Smooth muscle cell (in vitro differentiated cells): ENCODE data around the gene DNAI7. TPM values are rescaled to one million over a fixed set of nuclear protein-coding genes. Genes with fewer than 3 reads are reported as not detected.

ENCODE experiments used
- DNase-seq: peaks from one replicate; lab custom pipeline; 2025; ENCODE audit not compliant: unreplicated experiment; lab: John Stamatoyannopoulos, UW
- H2AFZ ChIP-seq: fragments of 200-600 bp; sonication (generic); 2 replicates; pipeline ENCODE4 v1.6.0; 2016; ENCODE audit warnings: antibody characterized with exemption, low read depth, mild to moderate bottlenecking
- H3F3A ChIP-seq: fragments of 200-600 bp; sonication (generic); 2 replicates; pipeline ENCODE4 v1.6.0; 2017; ENCODE audit warnings: antibody characterized with exemption, low read depth
- H3K27ac ChIP-seq: fragments of 200-600 bp; sonication (generic); 2 replicates; pipeline ENCODE4 v1.5.1; 2016; ENCODE audit warnings: low read depth, mild to moderate bottlenecking
- H3K27me3 ChIP-seq: fragments of 200-600 bp; sonication (generic); 2 replicates; pipeline ENCODE4 v1.6.1; 2016; ENCODE audit warnings: low read depth, mild to moderate bottlenecking
- H3K36me3 ChIP-seq: fragments of 200-600 bp; sonication (generic); 2 replicates; pipeline ENCODE4 v1.5.1; 2016; ENCODE audit warnings: low read depth
- H3K4me1 ChIP-seq: fragments of 200-600 bp; sonication (generic); 2 replicates; pipeline ENCODE4 v1.5.1; 2016; ENCODE audit warnings: low read depth
- H3K4me2 ChIP-seq: fragments of 200-600 bp; sonication (generic); 2 replicates; pipeline ENCODE4 v1.6.0; 2016; ENCODE audit warnings: mild to moderate bottlenecking
- H3K4me3 ChIP-seq: fragments of 200-600 bp; sonication (generic); 2 replicates; pipeline ENCODE4 v1.5.1; 2016; ENCODE audit warnings: mild to moderate bottlenecking
- H3K79me2 ChIP-seq: fragments of 200-600 bp; sonication (generic); 2 replicates; pipeline ENCODE4 v1.6.0; 2016; ENCODE audit warnings: low read depth, mild to moderate bottlenecking
- H3K9ac ChIP-seq: fragments of 200-600 bp; sonication (generic); 2 replicates; pipeline ENCODE4 v1.6.0; 2016; ENCODE audit warnings: low read depth
- H3K9me3 ChIP-seq: fragments of 200-600 bp; sonication (generic); replicated peaks from 2 replicates; pipeline ENCODE4 v1.5.1; 2016; ENCODE audit warnings: low read depth
- H4K20me1 ChIP-seq: fragments of 200-600 bp; sonication (generic); 2 replicates; pipeline ENCODE4 v1.6.0; 2016; ENCODE audit warnings: low read depth
- CTCF ChIP-seq: fragments of 200-600 bp; sonication (generic); IDR thresholded peaks from 2 replicates; pipeline ENCODE4 v1.5.1; 2017; ENCODE audit warnings: borderline replicate concordance, mild to moderate bottlenecking, antibody characterized with exemption; ENCODE audit not compliant: insufficient read depth, poor library complexity, severe bottlenecking
- WGBS: methylation state at CpG from one replicate; pipeline ENCODE4 v1.1.7; 2016; ENCODE audit warnings: low lambda C conversion rate; 5-methylcytosine and 5-hydroxymethylcytosine counted together
- polyA plus RNA-seq: library from polyadenylated mRNA; unstranded; fragments of >200 nt; fragmentation: Nextera tagmentation; extraction: Ambion mirVana; gene quantifications from 2 replicates; pipeline ENCODE4 v1.2.1, GENCODE V29; 2016
- total RNA-seq: library from RNA; depleted of rRNA; stranded (reverse); fragments of >200 nt; gene quantifications from 2 replicates; pipeline ENCODE4 v1.2.3, GENCODE V29; 2014

The DNAI7 gene
- total and polyA plus RNA-seq, 2 experiments from 2014 or later = not detected

GRCh38 chr12:25186788-25187402 lies 8.1 kb downstream of the DNAI7 start:
- TF ChIP-seq CTCF = no peak
- Histone ChIP-seq H4K20me1 (no peaks in the 10 kb centered on the region), H3K9me3 (no peaks in the 10 kb centered on the region), H3K4me3 (no peak overlapping the region), H3K4me2 (no peak overlapping the region), H3K27me3 (no peaks in the 10 kb centered on the region), H3K79me2 (no peaks in the 10 kb centered on the region), H3F3A (no peaks in the 10 kb centered on the region), H3K27ac (no peak overlapping the region), H3K36me3 (no peaks in the 10 kb centered on the region), H3K9ac (no peak overlapping the region), H3K4me1 (no peaks in the 10 kb centered on the region), H2AFZ (no peak overlapping the region)
- DNase-seq = no peak
- WGBS = 47% methylated on average over 3 of the region's 3 CpGs

GRCh38 chr12:25186038-25186787 lies 8.7 kb downstream of the DNAI7 start:
- 94% methylated on average over 4 of the region's 4 CpGs for WGBS
- H3K27ac ChIP-seq = no peak overlapping the region
- H2AFZ ChIP-seq = no peak overlapping the region
- no peaks in the 10 kb centered on the region for H3K9me3 ChIP-seq
- TF ChIP-seq CTCF = no peak
- H4K20me1 ChIP-seq = no peaks in the 10 kb centered on the region
- no peak for DNase-seq
- no peak overlapping the region for H3K4me3 ChIP-seq
- H3K4me2 ChIP-seq = no peak overlapping the region
- no peaks in the 10 kb centered on the region for H3K4me1 ChIP-seq
- no peaks in the 10 kb centered on the region for H3K36me3 ChIP-seq
- no peaks in the 10 kb centered on the region for H3F3A ChIP-seq
- no peaks in the 10 kb centered on the region for H3K27me3 ChIP-seq
- no peak overlapping the region for H3K9ac ChIP-seq
- no peaks in the 10 kb centered on the region for H3K79me2 ChIP-seq

- H3K4me3 ChIP-seq = no peak overlapping the region
- no peaks in the 10 kb centered on the region for H4K20me1 ChIP-seq
- H3K4me1 ChIP-seq = no peaks in the 10 kb centered on the region
- no peak overlapping the region for H2AFZ ChIP-seq
- H3F3A ChIP-seq = no peaks in the 10 kb centered on the region
- DNase-seq = no peak
- H3K36me3 ChIP-seq = no peaks in the 10 kb centered on the region
- H3K4me2 ChIP-seq = no peak overlapping the region
- no peak for TF ChIP-seq CTCF
- no peak overlapping the region for H3K9ac ChIP-seq
- no peaks in the 10 kb centered on the region for H3K9me3 ChIP-seq
- H3K79me2 ChIP-seq = no peaks in the 10 kb centered on the region
- 81% methylated on average over 2 of the region's 2 CpGs for WGBS
- no peaks in the 10 kb centered on the region for H3K27me3 ChIP-seq
- no peak overlapping the region for H3K27ac ChIP-seq
Measured at GRCh38 chr12:25184132-25184531, 10.8 kb downstream of the DNAI7 start.
